Adrenal gland (tissue), 5 donors: ENCODE results near the gene PNMT.

Experiments used
- POLR2A ChIP-seq, 2 donors: fragments of 450-650 bp; IDR thresholded peaks; one replicate each; pipeline ENCODE4 v1.6.1; 2017; ENCODE audit warnings: antibody characterized with exemption in 2 of 2, mild to moderate bottlenecking in 2 of 2, moderate library complexity in 1 of 2
- TF ChIP-seq, protein P1 (sequence below), 6 experiments: fragments of 450-650 bp in 4 of 6; fragments of 200-600 bp in 2 of 6; sonication (generic) in 1 of 6; IDR thresholded peaks; 1 replicate in 5 of 6; 2 replicates in 1 of 6; pipeline versions ENCODE4 v1.5.1 to v1.8.0; 2016 to 2021; ENCODE audit warnings: antibody characterized with exemption in 6 of 6, mild to moderate bottlenecking in 2 of 6, moderate library complexity in 1 of 6
- donor health status: DM: no; HTN: no; CAD: no.

DNA sequence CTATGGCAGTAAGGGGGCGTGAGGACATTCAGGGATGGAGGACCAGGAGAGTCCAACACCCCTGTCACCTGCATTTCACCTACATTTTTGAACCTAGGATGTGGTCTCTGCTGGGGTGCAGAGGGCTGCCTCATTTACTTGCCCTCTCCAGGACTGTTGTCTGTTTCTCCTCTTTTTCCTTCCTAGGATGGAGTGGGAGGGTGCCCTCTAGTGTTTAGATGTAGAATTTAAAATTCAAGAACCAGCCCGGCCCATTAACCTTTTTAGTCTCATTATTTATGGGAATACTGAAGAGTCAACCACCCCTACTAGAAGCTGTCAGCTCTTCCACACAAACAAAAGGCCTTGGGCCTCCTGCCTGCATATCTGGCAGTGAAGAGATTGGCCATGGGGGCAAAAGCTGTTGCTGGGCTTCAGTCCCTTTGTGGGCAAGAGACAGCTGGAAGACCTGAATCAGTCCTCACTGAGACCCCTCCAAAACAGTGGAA is 33.8 kb upstream of the PNMT start:
- peak in 1 of 2 donors; percentile 26 for TF ChIP-seq POLR2A (IDR thresholded peaks at IDR 0.05)
- TF ChIP-seq, protein P1, sequence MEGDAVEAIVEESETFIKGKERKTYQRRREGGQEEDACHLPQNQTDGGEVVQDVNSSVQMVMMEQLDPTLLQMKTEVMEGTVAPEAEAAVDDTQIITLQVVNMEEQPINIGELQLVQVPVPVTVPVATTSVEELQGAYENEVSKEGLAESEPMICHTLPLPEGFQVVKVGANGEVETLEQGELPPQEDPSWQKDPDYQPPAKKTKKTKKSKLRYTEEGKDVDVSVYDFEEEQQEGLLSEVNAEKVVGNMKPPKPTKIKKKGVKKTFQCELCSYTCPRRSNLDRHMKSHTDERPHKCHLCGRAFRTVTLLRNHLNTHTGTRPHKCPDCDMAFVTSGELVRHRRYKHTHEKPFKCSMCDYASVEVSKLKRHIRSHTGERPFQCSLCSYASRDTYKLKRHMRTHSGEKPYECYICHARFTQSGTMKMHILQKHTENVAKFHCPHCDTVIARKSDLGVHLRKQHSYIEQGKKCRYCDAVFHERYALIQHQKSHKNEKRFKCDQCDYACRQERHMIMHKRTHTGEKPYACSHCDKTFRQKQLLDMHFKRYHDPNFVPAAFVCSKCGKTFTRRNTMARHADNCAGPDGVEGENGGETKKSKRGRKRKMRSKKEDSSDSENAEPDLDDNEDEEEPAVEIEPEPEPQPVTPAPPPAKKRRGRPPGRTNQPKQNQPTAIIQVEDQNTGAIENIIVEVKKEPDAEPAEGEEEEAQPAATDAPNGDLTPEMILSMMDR (IDR thresholded peaks at IDR 0.05) = peak; percentile 69 to 80 (median 78)
